Activated CD8-positive, alpha-beta memory T cell treated with anti-CD3 and anti-CD28 coated beads for 1 hour (primary cell): ENCODE measurements around the gene VWA3B.

Source experiments
- DNase-seq, 2 donors: peaks; one replicate each; pipeline ENCODE4 v3.0.0-alpha.2; 2020; ENCODE audit warnings: low read depth in 1 of 2; ENCODE audit errors: extremely low read depth in 1 of 2

Gene VWA3B

DNA sequence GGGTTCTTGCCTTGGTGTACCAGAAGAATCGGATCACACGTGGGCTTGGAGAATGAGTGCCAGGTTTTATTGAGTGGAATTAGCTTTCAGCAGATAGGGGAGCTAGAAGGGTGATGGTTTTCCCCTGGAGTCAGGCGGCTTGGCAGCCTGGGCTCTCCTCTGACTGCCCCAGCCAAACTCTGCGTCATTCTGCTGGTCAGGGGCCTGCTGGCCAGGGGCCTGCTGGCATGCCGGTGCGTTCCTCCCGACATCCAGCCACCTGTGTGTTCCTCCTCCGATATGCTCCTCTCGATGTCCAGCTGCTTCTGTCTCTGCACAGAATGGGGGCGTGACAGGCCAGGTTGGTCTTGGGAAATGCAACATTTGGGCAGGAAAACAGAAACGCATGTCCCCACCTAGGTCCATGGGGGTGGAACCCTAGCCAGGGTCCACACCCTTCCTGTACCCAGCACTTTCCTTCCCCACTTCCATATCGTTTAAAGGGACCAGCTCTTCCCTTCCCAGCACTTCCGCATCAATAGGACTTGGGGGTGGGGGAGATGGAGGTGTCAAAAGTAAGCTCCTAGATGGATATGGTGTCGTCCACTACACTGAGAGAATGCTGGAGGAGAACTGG, 85.3 kb downstream of the VWA3B start:
- no peak for DNase-seq

DNA sequence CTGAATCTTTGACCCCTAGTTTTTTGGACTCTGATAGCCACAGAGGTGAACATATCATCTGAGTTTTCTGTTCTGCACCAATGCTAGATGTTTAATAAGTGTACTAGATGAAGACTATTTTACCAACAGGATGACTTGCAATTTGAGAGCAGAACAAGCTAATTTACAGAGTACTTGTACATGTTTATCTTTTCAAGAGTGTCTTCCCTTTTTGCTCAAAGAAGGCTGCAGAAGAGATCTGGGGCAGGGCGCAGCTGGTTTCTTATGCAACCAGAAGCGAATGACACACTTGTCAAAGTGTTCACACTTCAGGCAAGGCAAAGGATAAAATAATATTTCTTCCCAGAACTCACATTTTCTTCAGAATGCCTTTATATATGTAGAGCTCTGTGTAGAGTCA, 86.0 kb downstream of the VWA3B start:
- DNase-seq: no peak

GRCh38 chr2:98175811-98176210, 88.8 kb downstream of the VWA3B start:
- no peak for DNase-seq

GRCh38 chr2:98177286-98177685, 90.3 kb downstream of the VWA3B start:
- DNase-seq: no peak

GRCh38 chr2:98177986-98178385, 91.0 kb downstream of the VWA3B start:
- no peak for DNase-seq

DNA sequence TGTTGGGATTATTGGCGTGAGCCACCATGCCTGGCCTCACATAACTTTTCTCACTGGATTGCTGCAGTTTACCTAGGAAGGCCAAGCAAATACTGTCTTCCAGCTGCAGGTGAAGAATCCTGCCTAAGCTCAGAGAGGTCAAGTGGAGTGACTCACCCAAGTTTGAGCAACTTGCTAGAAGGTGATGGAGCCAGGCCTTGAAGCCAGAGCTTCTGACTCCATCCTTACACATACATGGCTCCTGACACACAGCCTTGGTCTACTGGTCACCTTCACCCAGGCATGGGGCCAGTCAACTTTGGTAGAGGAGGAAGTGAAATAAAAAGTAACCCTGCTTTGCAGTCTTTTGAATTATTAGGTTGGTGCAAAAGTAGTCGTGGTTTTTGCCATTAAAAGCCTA, 93.5 kb downstream of the VWA3B start:
- DNase-seq: no peak

- DNase-seq: no peak
These were observed 94.4 kb downstream of the VWA3B start for GRCh38 chr2:98181346-98181745.

GRCh38 chr2:98185801-98186200, 98.8 kb downstream of the VWA3B start:
- DNase-seq: no peak

GRCh38 chr2:98187194-98187593, 100.2 kb downstream of the VWA3B start:
- no peak for DNase-seq

DNA sequence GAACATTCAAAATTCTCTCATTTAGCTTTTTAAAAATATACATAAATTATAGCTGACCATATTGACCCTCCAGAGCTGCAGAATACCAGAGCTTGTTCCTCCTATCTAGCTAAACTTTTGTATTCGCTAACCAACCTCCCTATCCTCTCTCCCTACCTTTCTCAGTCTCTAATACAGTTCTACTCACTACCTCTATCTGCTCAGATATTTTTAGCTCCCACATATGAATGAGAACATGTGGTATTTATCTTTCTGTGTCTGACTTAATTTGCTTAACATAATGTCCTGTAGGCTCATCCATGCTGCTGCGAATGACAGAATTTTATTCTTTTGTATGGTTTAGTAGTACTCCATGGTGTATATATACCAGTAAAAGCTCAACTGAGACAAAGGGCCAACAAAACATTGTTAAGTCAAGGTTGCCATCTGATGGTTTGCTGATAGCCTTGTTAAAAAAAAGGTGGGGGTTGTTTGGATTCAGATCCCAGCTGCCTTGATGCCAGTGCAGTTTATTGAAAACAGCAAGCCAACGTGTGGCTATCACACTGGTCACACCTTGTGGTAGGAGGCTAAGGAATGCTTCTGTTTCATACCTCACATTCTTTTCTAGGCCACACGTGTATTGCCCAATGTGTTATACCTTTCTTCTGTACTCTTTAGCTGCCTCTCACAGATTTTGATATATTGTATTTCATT, 101.5 kb downstream of the VWA3B start:
- DNase-seq: no peak

GRCh38 chr2:98191883-98192282, 104.9 kb downstream of the VWA3B start:
- no peak for DNase-seq

DNA sequence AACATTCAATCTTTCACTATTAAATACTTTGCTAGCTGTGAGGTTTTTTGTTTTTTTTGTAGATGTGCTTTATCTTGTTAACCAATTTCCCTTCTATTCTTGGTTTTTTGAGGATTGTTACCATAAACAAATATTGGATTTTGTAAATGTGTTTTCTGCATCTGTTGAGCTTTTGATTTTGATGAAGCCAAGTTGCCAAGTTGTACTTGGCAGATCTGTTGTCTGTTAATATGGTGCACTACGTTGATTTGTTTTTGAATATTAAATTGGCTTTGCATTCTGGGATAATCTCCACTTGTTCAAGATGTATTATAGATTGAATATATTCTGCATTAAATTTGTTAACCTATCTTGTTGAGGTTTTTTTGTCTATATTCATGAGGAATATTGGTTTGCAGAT, 114.6 kb downstream of the VWA3B start:
- DNase-seq: no peak

- DNase-seq: no peak
These were observed 118.9 kb downstream of the VWA3B start for GRCh38 chr2:98205889-98206288.

GRCh38 chr2:98212092-98213000, 125.4 kb downstream of the VWA3B start:
- DNase-seq: no peak

GRCh38 chr2:98216616-98217015, 129.6 kb downstream of the VWA3B start:
- no peak for DNase-seq

DNA sequence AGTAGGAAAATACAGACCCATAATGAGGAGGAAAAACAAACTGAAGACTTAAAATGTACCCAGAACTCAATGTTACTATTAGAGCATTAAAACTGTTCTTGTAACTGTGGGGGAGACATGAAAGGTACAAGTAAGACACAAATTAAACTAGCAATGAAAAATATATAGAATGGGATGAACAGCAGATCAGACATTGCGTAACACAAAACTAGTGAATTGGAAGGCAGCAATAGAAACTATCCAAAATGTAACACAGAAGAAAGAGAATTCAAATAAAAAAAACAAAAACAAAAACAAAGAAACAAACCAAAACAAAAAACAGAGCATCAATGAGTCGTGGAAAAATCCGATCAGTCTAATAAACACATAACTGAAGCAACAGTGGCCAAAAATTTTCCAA, 132.2 kb downstream of the VWA3B start:
- DNase-seq: no peak

DNA sequence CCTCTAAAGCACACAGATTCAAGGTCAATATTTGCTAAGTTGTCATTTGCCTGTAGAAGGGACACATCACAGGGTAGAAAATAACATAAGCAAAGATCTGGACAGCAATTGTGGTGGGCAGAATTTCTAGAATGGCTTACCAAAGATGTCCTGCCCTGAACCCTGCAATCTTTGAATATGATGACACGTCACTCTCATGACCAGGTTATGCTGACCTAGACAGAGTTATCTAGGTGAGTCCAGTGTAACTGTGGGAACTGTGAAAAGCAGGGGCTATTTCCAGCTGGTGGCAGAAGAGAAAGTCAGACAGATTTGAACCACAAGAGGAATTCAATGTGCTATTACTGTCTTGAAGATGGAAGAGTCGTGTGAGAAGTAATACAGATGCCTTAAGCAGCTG, 147.0 kb downstream of the VWA3B start:
- no peak for DNase-seq

- no peak for DNase-seq
These were observed 147.8 kb downstream of the VWA3B start for GRCh38 chr2:98234776-98235175.

DNA sequence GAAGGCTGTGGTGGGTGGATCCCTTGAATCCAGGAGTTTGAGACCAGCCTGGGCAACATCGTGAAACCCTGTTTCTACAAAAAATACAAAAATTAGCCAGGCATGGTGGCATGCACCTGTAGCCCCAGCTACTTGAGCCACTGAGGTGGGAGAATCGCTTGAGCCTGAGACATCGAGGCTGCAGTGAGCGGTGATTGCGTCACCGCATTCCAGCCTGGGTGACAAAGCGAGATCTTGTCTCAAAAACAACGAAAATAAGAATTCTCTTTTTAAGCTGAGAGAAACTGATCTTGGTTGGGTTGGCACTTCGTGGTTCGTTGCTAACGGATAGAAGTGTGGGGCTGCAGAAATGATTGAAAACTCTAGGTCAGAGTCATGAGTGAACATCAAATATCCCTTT, 150.0 kb downstream of the VWA3B start:
- DNase-seq: no peak

- no peak for DNase-seq
These were observed 153.9 kb downstream of the VWA3B start for GRCh38 chr2:98240786-98241398.

DNA sequence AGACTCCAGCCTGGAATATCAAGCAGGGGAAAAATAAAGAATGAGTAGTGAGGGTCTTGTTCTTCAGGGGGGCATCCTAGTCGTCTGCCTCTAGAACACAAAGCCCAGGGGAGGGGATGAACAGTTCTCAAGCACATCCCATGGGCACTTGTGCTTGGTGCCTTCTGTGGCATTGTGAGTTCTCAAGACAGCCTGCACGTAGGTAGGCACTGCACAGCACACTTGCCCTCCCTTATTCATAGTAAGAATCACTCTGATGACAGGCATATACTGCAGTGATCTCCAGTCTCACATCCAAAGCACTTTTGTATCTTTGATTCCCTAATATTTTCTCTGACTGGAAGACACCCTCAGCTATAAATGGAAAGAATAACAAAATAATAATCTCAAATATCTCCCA, 154.6 kb downstream of the VWA3B start:
- no peak for DNase-seq
